ENCODE results near the gene API5.

API5 gene

DNA sequence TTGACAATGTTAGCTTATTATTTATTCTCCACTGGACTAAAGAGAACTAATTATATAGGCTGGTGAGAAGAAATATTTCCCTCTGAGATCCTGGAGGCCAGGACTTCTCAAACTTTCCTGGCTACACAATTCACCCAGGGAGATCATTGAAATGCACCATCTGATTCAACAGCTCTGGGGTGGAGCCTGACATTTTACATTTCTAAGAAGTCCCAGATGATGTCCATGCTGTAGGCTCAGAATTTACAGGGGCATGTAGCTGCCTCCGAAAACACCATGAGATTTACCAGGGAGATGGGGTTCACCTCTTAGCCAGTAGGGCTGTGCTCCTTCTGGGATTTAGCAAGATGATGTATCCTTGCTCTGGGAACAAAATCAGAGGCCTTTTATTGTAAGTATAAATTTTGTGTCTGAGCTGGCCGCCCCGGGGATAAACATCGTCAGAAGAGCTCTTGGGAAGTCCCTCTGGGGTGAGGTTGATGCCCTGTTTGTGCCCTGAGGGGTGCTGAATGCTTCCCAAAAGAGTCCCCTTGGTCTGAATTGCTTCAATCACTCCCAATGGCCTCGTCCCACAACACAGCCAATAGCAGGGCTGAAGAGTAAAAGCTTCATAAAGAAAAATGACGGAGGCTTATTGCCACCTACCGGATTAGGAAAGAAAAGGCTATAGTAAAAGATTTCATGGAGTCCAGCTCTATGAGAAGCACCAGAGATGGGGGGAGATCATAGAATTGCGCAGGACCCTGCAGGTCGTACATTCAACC is 33.4 kb upstream of the API5 start:
- Mint-ChIP-seq H3K9me3 (peaks cover 8% of the 10 kb centered on the region), H3K27me3 (ENCODE audit: low read depth) (peaks cover 3% of the 10 kb centered on the region), H3K36me3 (ENCODE audit: low read depth) (no peaks in the 10 kb centered on the region), H3K27ac (peak overlapping the region; percentile 48 to 75 (median 70)), H3K4me3 (no peak overlapping the region), H3K4me1 (peaks cover 10% of the 10 kb centered on the region)
- TF ChIP-seq, protein P1, sequence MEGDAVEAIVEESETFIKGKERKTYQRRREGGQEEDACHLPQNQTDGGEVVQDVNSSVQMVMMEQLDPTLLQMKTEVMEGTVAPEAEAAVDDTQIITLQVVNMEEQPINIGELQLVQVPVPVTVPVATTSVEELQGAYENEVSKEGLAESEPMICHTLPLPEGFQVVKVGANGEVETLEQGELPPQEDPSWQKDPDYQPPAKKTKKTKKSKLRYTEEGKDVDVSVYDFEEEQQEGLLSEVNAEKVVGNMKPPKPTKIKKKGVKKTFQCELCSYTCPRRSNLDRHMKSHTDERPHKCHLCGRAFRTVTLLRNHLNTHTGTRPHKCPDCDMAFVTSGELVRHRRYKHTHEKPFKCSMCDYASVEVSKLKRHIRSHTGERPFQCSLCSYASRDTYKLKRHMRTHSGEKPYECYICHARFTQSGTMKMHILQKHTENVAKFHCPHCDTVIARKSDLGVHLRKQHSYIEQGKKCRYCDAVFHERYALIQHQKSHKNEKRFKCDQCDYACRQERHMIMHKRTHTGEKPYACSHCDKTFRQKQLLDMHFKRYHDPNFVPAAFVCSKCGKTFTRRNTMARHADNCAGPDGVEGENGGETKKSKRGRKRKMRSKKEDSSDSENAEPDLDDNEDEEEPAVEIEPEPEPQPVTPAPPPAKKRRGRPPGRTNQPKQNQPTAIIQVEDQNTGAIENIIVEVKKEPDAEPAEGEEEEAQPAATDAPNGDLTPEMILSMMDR (IDR thresholded peaks at IDR 0.05; ENCODE audit: unreplicated experiment in 3 of 3) = peak; percentile 39 to 51 (median 48)

DNA sequence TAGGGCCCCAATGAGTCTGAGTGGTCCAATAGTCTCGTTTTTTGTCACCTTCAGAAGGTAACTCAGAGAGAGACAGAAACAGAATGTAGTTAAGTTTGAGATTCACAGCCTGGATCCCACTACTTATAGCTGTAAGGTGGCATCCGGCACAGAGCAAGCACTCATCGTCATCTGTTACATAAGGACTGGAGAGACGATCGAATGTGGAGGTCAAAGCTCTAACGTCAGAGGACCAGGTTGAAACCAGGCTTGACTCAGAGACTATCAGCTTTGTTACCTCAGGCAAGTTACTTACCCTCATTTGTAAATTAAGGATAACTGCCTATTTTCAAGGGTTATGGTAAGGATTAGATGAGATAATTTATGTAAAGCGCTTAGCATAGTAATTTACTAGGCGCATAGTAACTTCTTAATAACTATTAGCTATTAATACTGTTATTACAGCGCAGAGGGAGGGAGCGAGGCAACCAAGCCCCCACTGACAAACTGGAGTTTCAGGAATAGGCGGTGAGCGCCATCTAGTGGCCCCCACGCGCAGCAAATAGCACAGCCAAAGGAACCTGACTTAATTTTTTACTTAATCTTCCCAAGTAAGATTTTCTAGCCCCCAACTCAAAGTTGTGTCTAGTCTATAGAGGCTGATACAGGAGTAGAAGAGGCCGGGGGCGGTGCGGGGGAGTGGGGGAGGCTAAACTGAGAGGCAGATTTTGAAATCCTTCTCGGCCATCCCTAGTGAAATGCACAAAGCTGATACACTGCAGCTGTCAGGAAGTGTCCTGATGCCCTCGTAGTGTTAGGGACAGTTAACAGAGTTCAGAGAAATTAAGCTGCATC is 29.0 kb upstream of the API5 start:
- H3K27ac Mint-ChIP-seq = peak overlapping the region; percentile 42 to 57 (median 46)
- H3K36me3 Mint-ChIP-seq (ENCODE audit: low read depth) = no peaks in the 10 kb centered on the region
- no peaks in the 10 kb centered on the region for H3K9me3 Mint-ChIP-seq
- TF ChIP-seq, protein P1 (IDR thresholded peaks at IDR 0.05; ENCODE audit: unreplicated experiment in 3 of 3) = peak; percentile 94 to 95 (median 95)
- H3K4me3 Mint-ChIP-seq = no peak overlapping the region
- peaks cover 10% of the 10 kb centered on the region for H3K4me1 Mint-ChIP-seq
- peaks cover 8% of the 10 kb centered on the region for H3K27me3 Mint-ChIP-seq (ENCODE audit: low read depth)

DNA sequence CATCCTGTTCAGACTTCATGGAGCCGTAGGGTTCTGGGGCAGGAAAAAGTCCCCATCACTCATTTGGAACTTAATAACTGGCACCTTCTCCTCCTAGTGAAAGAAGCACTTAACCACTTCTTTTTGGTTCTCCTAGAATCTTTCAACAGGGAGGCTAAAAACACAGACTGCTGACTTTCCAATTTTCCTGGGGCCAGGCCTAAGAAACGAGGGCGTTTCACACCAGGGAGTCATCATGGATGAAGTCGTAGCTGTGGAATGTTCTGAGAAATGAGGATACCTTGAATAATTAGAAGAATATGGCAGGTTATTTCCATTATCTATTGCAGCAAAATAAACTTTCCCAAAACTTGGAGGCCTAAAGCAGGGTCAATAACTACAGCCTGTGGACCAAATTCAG is 26.0 kb upstream of the API5 start:
- Mint-ChIP-seq H3K4me3 (no peak overlapping the region), H3K27me3 (ENCODE audit: low read depth) (peaks cover 12% of the 10 kb centered on the region)

DNA sequence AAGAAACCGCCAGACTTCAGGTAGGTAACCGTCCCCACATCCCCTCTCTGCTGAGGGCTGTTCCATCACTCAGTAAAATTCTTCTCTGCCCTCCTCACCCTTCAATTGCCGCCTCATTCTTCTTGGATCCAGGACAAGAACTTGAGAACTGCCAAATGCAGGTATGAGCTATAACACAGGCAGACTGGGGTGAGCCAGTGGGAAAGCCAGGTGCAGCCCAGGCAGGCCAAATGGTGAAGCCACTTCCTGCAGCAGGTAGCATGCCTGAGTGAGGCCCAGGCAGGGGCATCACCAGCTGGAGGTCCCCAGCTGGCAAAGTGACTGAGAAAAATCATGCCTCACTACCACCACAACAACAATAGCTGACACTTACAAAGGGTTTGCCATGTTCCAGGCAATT is 22.4 kb upstream of the API5 start:
- Mint-ChIP-seq H3K27ac (no peak overlapping the region), H3K36me3 (ENCODE audit: low read depth) (no peaks in the 10 kb centered on the region), H3K9me3 (peaks cover 6% of the 10 kb centered on the region), H3K27me3 (ENCODE audit: low read depth) (peaks cover 9% of the 10 kb centered on the region), H3K4me3 (no peak overlapping the region), H3K4me1 (no peaks in the 10 kb centered on the region)
- TF ChIP-seq, protein P1 (IDR thresholded peaks at IDR 0.05; ENCODE audit: unreplicated experiment in 3 of 3) = no peak

More for the DNA sequence above, 26.0 kb upstream of the API5 start:
- TF ChIP-seq, protein P1 (IDR thresholded peaks at IDR 0.05; ENCODE audit: unreplicated experiment in 3 of 3) = no peak
- H3K36me3 Mint-ChIP-seq (ENCODE audit: low read depth) = no peaks in the 10 kb centered on the region
- peaks cover 10% of the 10 kb centered on the region for H3K4me1 Mint-ChIP-seq
- H3K9me3 Mint-ChIP-seq = no peaks in the 10 kb centered on the region
- H3K27ac Mint-ChIP-seq = no peak overlapping the region

DNA sequence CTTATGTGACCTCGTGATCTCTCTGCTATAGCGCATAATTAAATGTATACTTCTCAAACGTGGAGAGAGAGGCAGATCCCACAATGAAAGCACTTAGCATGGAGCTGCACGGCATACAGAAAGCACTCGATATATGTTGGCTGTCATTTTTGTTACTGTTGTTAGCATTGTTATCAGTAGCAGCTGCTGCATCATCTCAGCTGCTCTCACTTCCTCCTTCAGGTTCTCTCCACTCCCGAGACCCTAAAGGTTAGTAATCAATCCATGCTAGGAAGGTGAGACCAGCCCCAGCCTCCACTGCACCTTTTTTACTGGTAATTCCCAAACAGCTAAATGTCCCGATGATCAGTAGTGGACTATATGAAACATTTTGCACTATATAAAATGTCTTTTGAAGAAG is 13.4 kb upstream of the API5 start:
- H3K27me3 Mint-ChIP-seq (ENCODE audit: low read depth) = peaks cover 9% of the 10 kb centered on the region
- H3K9me3 Mint-ChIP-seq = peaks cover 8% of the 10 kb centered on the region
- H3K36me3 Mint-ChIP-seq (ENCODE audit: low read depth) = no peaks in the 10 kb centered on the region
- H3K4me3 Mint-ChIP-seq = no peak overlapping the region
- no peak overlapping the region for H3K27ac Mint-ChIP-seq
- H3K4me1 Mint-ChIP-seq = no peaks in the 10 kb centered on the region
- TF ChIP-seq, protein P1 (IDR thresholded peaks at IDR 0.05; ENCODE audit: unreplicated experiment in 3 of 3) = no peak
